HG03354 (cell line): ENCODE data around the gene PARP14.
"Not testable (repeated sequence)": the region's sequence is repeated elsewhere in the genome, so short reads cannot be mapped to it uniquely, and the experiment has no call there.

ENCODE experiments used
- ATAC-seq: cut with Tn5 transposase; IDR thresholded peaks from one replicate; pipeline ENCODE4 v1.9.1; 2021; ENCODE audit warnings: mild to moderate bottlenecking; ENCODE audit not compliant: unreplicated experiment, poor library complexity, severe bottlenecking

PARP14 gene

DNA sequence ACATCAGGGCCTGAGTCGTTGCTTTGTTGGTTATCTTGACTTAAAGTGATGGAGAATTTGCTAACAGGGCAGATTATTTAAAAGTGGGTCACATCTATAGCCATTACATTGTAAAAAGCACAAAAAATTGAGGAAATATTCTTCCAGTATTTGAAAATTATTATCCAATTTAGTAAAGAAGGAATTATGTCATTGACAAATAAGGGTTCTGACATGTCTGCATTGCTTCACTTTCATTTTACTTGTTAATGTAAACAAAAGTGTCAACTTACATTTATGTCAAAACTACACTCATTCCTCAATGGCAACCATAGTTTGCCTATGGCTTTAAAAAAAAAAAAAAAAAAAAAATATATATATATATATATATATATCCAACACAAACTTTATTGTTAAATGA, 3.4 kb upstream of the PARP14 start:
- no peak for ATAC-seq

DNA sequence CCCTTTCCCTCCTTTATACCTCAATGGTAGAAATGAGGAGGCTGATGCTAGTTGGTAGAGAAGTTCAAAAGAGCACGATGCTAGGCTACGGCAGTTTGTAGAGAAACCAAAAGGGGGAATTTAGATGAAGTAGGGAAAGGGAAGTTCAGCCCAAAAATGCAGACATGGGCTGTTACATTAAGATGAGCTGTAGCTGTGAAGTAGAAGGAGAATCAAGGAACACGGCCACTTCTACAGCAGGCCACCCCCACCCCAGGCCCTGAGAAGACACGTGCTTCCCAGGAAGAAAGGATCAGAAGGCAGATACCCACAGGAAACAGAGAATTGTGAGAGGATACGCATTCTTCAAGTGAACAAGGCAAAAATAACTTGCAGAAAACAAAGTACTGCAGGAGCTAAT, 2.1 kb upstream of the PARP14 start:
- no peak for ATAC-seq

DNA sequence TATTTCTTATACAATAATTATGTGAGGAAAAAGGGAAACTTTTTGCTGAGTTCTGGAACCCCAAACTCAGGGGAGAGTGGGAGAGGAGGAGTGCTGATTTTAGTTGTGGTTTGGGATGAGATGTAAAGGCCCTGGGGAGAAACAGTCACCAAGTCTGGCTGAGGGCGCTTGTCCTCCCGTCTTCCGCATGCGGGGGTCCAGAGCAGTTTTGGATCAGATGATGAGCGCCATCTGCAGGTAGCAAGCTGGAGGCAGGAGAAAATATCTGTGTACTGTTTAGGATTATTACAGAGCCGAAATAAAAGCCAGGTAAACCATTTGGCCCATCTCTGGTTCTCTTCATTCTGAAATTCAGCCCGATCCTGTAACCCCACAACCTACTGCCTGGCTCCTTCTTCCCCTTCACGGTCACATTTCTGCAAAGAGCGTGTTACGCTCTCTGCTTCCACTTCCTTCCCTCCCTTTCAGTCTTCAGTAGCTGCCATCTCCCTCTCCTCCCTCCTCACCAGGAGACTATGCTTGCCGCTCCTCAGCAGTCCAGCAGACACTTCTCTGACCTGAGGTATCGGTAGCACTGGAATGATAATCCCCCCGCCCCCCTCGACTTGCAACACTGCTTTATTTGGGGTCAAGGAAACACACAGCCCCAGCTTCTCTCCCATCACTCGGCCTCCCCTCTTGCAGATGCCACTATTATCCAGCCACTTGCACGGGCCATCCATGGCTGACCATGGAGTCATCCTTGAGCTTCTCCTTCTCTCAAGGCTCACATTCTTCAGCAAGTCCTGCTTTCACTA, 1.4 kb upstream of the PARP14 start:
- peak; percentile 52 for ATAC-seq

DNA sequence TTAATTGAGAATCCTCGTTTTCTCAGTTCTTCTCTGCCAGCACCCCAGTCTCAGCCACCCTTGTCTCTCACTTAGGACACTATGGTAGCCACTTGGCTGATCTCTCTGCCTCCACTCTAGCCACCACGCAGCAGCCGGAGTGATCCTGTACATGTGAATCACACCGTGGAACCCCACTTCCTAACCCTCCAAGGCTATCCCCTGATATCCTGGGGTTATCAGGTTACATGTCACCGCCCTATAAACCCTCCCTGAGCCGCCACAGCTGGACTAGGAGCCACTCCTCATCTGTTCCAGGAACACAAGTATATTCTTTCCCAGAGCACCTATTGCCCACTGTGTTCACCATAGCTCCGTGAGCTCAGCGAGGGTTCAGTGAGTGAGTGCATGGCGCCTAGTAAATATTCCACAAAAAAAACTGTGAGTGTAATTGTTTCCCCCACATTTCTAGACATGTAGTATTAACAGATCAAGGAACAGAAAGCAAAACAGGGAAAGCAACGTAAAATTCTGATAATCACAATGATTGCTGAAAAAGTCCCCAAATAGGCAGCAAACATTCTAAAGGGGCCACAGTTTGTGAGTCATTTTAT, 661 bp upstream of the PARP14 start:
- ATAC-seq, result peak; percentile 5

DNA sequence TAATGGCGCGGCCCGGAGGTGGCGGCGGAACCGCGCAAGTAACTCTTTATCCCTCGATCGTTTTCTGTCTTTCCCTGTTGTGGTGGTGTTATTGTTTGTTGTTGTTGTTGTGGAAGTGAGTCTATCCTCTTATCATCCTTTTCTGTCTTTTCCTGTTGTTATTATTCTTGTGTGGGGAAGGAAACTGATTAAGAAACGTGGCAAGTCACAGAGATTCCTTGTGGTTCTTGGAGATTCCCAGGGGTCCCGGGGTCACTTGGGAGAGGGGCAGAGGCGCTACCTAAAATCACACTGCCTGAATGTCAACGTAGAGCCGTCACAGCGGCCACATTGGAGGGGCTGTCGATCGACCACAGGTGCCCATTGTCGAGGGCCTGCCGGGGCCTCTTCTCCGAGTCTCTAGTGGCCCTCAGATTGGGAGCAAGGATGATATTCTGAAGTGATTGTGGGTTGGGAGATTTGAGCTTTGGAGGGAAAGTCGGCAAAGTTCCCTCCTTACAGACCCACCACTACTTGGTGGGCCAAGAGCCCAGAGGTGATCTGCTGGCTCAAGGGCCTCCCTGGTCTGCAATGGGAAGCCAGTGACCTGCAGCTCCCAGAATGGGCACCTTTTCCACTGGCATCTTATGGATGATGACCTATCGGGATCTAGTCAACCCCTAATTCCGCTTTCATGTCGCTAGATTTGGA, 790 bp downstream of the PARP14 start:
- ATAC-seq, result no peak

DNA sequence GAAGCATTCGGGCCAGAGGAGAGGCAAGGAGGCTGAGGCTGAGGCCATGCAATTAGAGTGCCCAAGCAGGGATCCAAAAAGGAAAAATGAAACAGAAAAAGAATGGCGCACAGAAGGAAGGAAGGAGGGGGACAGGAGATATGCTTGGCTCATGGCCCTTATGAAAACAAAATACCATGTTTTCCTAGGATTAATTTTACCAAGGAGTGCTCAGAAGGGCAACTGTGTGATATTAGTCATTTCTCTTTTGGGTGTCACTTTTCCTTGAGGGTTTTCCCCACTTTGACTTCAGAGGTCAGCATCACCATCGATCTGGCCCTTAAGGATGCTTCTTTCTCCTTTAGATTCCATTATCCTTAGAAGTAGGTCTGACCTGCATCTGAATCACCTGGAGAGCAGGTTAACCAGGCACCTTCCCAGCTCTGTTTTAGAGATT, 1.4 kb downstream of the PARP14 start:
- no peak for ATAC-seq

DNA sequence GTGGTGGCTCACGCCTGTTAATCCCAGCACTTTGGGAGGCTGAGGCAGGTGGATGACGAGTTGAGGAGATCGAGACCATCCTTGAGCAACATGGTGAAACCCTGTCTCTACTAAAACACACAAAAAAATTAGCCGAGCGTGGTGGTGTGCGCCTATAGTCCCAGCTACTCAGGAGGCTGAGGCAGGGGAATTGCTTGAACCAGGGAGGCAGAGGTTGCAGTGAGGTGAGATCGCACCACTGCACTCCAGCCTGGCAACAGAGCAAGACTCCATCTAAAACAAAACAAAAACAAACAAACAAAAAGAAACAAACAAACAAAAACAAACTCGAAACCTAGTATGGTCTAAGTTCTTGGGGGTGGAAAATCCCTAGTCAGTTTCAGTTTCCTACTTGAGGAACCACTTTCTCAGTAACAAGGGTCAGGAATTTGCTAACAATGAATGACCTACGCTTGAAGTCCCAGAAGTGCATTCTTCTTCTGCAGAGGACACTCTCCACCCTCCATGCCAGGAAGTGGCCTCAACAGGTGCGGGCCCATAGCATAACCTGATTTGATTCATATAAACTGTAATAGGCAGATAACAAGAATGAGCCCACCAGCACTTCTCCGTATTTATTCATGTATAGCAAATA, 2.3 kb downstream of the PARP14 start:
- not testable (repeated sequence) for ATAC-seq

DNA sequence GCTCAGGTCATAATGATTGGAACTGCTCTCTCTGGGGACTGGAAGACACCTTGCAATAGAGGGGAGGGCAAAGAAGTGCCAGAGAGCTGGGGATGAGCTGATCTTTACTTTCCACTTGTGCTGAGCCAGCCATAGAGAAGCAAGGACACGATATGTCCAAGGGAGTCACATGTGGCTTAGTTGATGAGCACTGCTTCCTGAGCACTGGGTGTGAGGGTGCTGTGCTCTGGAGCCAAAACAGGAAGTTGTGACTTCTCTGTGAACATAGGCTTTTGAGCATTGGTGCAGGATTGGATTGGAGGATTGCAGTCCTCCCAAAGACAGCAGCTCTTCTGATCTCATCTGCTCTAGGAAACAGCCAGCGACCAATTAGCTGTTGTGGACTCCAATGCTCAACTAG, 6.7 kb downstream of the PARP14 start:
- no peak for ATAC-seq

DNA sequence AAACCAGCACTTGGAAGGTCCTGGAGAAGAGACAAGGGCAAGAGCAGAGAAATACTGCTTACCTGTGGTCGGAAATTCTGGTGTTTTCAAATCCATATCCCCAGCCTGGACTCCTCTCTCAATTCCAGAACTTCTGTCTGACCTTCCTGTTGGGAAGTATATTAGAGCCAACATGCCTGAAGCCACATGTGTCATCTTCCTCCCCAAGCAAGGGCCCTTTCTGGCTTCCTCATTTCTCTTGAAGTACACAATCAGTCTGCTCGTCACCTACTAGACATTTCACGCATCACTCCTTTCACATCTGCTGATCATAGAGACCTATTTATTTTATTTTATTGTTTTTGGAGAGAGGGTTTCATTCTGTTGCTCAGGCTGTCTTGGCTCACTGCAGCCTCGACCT, 8.4 kb downstream of the PARP14 start:
- ATAC-seq, result no peak

DNA sequence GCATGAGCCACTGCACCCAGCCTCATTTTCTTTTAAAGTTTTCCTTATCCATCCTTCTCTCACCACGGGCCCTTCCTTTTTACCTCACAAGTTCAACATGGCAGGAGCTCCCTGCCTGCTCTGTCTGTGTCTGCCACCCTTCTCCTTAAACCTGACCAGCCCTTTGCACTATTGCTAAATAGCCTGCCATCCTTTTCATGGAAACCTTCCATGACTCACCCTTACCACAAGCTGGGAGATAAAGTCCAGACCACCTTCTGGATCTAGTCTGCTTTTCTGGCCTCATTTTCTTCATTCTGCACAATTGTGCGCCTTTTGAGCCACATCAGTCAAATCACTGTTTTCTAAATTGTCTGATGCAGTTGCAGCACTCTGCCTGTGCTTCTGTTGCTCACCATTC, 8.9 kb downstream of the PARP14 start:
- ATAC-seq, result no peak

DNA sequence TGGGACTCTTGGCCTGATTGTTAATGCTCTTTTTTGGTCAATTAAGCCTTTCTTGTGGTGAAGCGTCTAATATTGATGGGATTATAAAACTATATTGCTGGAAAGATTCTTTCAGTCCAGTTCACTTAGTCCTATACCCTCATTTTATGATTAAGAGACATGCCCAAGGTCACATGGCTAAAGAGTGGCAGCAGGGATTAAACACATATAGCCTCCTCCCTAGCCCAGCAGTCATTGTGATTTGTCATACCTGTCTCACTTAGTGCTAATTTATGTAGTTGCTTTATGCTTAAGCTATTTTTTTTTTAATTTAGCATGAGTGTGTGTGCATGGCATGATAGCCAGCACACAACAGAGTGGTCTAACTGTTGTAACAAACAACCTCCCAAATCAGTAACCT, 9.5 kb downstream of the PARP14 start:
- ATAC-seq, result no peak

DNA sequence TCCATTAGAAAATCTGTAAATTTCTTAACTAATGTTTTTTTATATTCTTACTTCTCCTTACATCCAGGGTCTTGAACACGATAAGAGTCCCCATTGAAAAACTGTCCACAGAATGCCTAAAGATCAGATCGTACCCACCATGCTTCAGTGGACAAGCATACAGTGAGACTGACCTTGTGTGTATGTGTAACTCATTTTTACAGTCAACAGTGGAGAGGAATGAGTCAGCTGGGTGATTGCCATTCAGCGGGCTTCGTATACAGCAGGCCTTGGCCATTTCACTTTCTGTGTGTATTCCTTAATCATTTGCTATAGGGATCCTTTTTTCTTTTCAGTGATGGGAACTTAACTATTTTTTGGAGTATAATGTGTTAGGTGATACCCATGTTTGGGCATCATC, 10.6 kb downstream of the PARP14 start:
- ATAC-seq, result peak; percentile 72

DNA sequence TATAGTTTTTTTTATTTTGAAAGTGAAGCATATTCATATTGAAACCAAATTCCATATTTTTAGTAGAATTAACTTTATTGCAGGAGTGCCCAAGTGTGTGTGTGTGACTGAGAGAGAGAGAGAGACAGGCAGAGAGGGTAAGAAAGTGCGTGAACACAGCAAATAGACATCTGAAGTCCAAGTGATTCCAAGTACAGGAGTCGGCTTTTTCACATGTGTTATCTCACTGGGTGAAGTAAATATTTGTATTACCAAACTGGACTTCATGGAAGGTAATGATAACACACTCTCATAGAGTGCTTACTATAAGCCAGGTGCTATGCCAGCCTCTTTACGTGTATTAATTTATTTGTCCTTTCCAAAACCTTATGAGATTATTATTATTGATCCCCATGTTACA, 12.0 kb downstream of the PARP14 start:
- no peak for ATAC-seq

DNA sequence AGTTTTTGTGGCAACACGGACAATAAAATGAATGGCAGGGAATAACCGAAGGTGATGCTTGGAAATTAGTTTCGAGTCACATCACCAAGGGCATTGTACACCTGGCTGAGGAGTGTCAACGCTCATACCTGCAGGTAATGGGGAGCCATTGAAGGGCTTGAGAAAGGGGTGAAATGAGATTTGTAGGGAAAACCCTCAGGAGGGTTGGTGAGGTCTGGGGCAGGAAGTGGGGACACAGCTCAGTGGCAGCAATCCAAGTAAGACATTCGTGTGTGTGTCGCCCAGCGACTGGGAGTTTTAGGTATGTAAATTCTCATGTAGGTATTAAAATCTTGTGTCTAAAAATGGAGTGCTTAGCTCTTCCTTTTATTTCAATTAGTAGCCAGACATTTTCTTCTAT, 14.3 kb downstream of the PARP14 start:
- ATAC-seq, result peak; percentile 50

DNA sequence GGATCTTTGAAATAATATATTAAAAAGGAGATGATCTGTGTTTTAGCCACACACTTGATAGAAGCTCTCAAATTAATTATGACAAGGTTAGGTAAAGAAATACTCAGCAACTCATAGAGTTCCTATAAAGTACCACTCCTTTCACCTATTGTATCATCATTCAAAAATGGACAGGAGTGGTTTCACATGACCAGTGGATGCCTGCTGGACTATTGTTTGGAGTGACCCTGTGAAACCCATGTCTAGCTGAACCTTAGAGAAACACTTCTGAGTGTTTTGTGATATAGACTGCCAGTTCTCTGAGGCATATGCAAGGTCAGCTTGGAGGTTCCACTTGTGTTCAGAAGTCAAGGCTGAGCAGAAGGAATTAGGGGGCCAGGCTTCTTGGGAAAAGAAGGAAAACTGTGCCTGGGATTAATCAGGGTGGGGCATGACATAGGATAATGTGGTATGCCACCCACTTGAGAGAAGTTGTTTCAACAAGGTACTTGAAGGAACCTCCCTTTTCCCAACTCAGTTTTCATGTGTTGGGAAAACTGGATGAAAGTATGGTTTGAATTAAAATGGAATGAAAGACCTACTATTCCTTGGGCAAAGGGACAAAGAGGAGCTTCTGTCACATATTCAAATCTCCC, 15.4 kb downstream of the PARP14 start:
- no peak for ATAC-seq

DNA sequence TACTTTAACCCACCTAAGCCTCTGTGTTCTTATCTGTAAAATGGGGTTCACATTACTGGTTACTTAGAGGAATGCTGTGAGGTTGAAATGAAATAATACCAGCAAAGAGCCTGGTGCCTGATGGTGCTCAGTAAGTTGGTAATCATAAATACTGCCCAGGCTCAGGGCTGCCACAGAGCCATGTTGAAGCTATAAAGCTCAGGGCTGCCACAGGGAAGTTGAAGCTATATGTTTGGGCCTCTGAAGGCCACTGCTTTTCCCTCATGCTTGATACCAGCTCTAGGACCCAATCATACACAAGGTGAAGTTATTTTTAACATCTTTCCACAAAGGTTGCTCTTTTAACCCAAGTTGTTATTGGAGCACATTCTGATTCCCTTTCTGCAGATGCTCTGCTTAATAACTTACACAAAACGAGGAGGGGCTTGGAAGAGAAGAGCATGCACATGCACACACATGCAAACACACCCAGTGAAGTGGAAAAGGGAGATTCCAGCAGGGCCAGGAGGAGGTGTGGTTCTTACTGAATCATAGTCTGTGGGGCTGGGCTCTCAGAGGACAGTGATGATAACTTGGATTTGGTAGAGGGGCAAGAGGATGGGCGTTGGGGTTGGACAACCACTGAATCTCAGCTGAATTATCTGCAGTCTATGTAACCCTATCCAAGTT, 17.4 kb downstream of the PARP14 start:
- peak; percentile 84 for ATAC-seq

DNA sequence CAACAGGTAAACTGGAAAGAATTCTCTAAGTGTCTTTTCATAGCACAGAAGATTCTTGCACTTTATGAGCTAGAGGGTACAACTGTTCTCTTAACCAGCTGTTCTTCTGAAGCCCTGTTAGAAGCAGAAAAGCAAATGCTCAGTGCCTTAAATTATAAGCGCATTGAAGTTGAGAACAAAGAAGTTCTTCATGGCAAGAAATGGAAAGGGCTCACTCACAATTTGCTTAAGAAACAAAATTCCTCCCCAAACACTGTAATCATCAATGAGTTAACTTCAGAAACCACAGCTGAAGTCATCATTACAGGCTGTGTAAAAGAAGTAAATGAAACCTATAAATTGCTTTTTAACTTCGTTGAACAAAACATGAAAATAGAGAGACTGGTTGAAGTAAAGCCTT, 19.6 kb downstream of the PARP14 start:
- no peak for ATAC-seq

DNA sequence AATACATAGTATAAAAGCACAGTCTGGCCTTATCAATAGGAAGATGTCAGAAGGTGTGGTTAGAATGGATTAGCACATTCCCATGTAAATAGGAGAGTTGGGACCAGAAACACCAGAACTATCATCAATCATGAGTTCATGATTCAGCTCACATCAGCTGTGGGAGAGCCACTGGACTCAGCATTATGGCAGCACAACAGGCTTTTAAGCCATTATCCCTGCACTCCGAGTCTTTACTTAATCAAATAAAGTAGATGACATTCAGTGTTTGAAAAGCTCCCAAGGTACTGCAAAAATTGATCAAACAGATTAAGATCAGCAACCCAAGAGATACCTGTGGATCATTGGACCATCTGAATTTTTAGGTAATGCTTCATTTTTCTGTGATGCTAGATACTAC, 24.7 kb downstream of the PARP14 start:
- ATAC-seq, result no peak

DNA sequence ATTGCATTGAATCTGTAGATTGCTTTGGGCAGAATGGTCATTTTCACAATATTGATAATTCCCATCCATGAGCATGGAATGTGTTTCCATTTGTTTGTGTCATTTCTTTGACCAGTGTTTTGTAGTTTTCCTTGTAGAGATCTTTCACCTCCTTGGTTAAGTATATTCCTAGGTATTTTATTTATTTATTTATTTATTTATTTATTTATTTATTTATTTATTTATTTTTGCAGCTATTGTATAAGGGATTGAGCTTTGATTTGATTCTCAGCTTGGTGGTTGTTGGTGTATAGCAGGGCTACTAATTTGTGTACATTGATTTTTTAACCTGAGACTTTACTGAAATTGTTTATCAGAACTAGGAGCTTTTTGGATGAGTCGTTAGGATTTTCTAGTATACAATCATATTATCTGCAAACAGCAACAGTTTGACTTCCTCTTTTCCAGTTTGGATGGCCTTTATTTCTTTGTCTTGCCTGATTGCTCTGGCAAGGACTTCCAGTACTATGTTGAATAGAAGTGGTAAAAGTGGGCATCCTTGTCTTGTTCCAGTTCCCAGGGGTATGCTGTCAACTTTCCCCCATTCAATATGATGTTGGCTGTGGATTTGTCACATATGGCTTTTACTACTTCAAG, 30.1 kb downstream of the PARP14 start:
- not testable (repeated sequence) for ATAC-seq
